Vagina (tissue), 2 donors: ENCODE measurements around the gene PDXP. TPM values are rescaled to one million over a fixed set of nuclear protein-coding genes. Genes with fewer than 3 reads are reported as not detected.
A peak's percentile ranks its signal among the peaks of the same experiment; 100 is the strongest.
"Not testable (repeated sequence)": the region's sequence is repeated elsewhere in the genome, so short reads cannot be mapped to it uniquely, and the experiment has no call there.

Experiments
- DNase-seq, 2 donors: peaks; one replicate each; pipeline ENCODE4 v3.0.0-alpha.2; 2017; ENCODE audit errors: extremely low spot score in 2 of 2
- H3K27ac ChIP-seq: fragments of 200-600 bp; sonication (generic); one replicate; pipeline ENCODE4 v1.5.1; 2019
- H3K27me3 ChIP-seq: fragments of 200-600 bp; sonication (generic); one replicate; pipeline ENCODE4 v1.5.1; 2019
- H3K36me3 ChIP-seq, 2 donors: fragments of 200-600 bp; sonication (generic); one replicate each; pipeline ENCODE4 v1.5.1; 2017 to 2019
- H3K4me1 ChIP-seq: fragments of 200-600 bp; sonication (generic); one replicate; pipeline ENCODE4 v1.5.1; 2019
- H3K4me3 ChIP-seq, 2 donors: fragments of 200-600 bp; sonication (generic); 1 replicate in 1 of 2; 2 replicates in 1 of 2; pipeline ENCODE4 v1.5.1; 2016 to 2019
- H3K9me3 ChIP-seq: fragments of 200-600 bp; sonication (generic); one replicate; pipeline ENCODE4 v1.5.1; 2019
- CTCF ChIP-seq, 3 experiments: fragments of 450-650 bp in 2 of 3; fragments of 200-600 bp in 1 of 3; sonication (generic) in 1 of 3; IDR thresholded peaks; one replicate each; pipeline ENCODE4 v1.5.1; 2017 to 2019; ENCODE audit warnings: antibody characterized with exemption in 3 of 3, mild to moderate bottlenecking in 2 of 3, moderate library complexity in 2 of 3
- POLR2A ChIP-seq, 2 donors: fragments of 450-650 bp; IDR thresholded peaks; one replicate each; pipeline ENCODE4 v1.6.1; 2017; ENCODE audit warnings: antibody characterized with exemption in 2 of 2, mild to moderate bottlenecking in 2 of 2, moderate library complexity in 2 of 2
- POLR2AphosphoS5 ChIP-seq, 2 donors: sonication (generic); formaldehyde crosslinking; IDR thresholded peaks; one replicate each; pipeline ENCODE4 v1.9.0; 2017; ENCODE audit warnings: antibody characterized with exemption in 2 of 2, mild to moderate bottlenecking in 2 of 2, low read depth in 1 of 2; ENCODE audit not compliant: insufficient read depth in 1 of 2
- intact Hi-C: fragments of 100-400 bp; cut with DNase I; formaldehyde crosslinking; loops from one replicate; pipeline ENCODE4 v1.15.1; 2023
- total RNA-seq: library from RNA; depleted of rRNA; stranded (reverse); fragments of >200 nt; gene quantifications from one replicate; pipeline ENCODE4 v1.2.3, GENCODE V29; 2016

PDXP gene
- total RNA-seq, 1 donor from 2014 or later: 6.4 TPM

- Histone ChIP-seq H3K4me3 (no peak overlapping the region), H3K9me3 (no peaks in the 10 kb centered on the region), H3K36me3 (peaks cover 0 to 19% of the 10 kb centered on the region in 2 donors), H3K27ac (no peak overlapping the region), H3K27me3 (no peaks in the 10 kb centered on the region), H3K4me1 (peaks cover 13% of the 10 kb centered on the region)
- intact Hi-C loops: loop anchor here (10.0 kb wide), 1 partner anchor 147 kb away; no protein-coding TSS in a partner anchor
- DNase-seq: no peak
- TF ChIP-seq POLR2AphosphoS5 (IDR thresholded peaks at IDR 0.05; ENCODE audit: insufficient read depth in 1 of 2, low read depth in 1 of 2) (no peak), CTCF (IDR thresholded peaks at IDR 0.05) (no peak), POLR2A (IDR thresholded peaks at IDR 0.05) (no peak)
Observed at GRCh38 chr22:37647317-37647716, 11.2 kb upstream of the PDXP start.

- Histone ChIP-seq H3K9me3 (no peaks in the 10 kb centered on the region), H3K27ac (no peak overlapping the region), H3K36me3 (peaks cover 0 to 26% of the 10 kb centered on the region in 2 donors), H3K4me3 (no peak overlapping the region), H3K27me3 (no peaks in the 10 kb centered on the region), H3K4me1 (peaks cover 7% of the 10 kb centered on the region)
- TF ChIP-seq CTCF (IDR thresholded peaks at IDR 0.05) (no peak), POLR2AphosphoS5 (IDR thresholded peaks at IDR 0.05; ENCODE audit: insufficient read depth in 1 of 2, low read depth in 1 of 2) (peak in 1 of 2 donors; percentile 48), POLR2A (IDR thresholded peaks at IDR 0.05) (no peak)
- intact Hi-C loops: loop anchor here (10.0 kb wide), 1 partner anchor 147 kb away; no protein-coding TSS in a partner anchor
- DNase-seq: no peak
Observed at GRCh38 chr22:37647928-37648327, 10.6 kb upstream of the PDXP start.

GRCh38 chr22:37650463-37651136 lies 7.9 kb upstream of the PDXP start:
- no peak overlapping the region for H3K27ac ChIP-seq
- no peak overlapping the region for H3K4me3 ChIP-seq
- H3K27me3 ChIP-seq: no peaks in the 10 kb centered on the region
- intact Hi-C loops: no loop called here
- no peaks in the 10 kb centered on the region for H3K9me3 ChIP-seq
- peaks cover 0 to 41% of the 10 kb centered on the region in 2 donors for H3K36me3 ChIP-seq
- TF ChIP-seq POLR2AphosphoS5 (IDR thresholded peaks at IDR 0.05; ENCODE audit: insufficient read depth in 1 of 2, low read depth in 1 of 2): no peak
- TF ChIP-seq CTCF (IDR thresholded peaks at IDR 0.05): no peak
- no peak for TF ChIP-seq POLR2A (IDR thresholded peaks at IDR 0.05)
- no peak for DNase-seq
- H3K4me1 ChIP-seq: no peaks in the 10 kb centered on the region

GRCh38 chr22:37654563-37655251 lies 3.8 kb upstream of the PDXP start:
- Histone ChIP-seq H3K27ac (no peak overlapping the region), H3K9me3 (no peaks in the 10 kb centered on the region), H3K27me3 (no peaks in the 10 kb centered on the region), H3K36me3 (peaks cover 0 to 41% of the 10 kb centered on the region in 2 donors), H3K4me1 (peaks cover 14% of the 10 kb centered on the region), H3K4me3 (no peak overlapping the region)
- TF ChIP-seq CTCF (IDR thresholded peaks at IDR 0.05) (no peak), POLR2A (IDR thresholded peaks at IDR 0.05) (no peak), POLR2AphosphoS5 (IDR thresholded peaks at IDR 0.05; ENCODE audit: insufficient read depth in 1 of 2, low read depth in 1 of 2) (no peak)
- intact Hi-C loops: no loop called here
- DNase-seq: no peak

- no peaks in the 10 kb centered on the region for H3K27me3 ChIP-seq
- H3K9me3 ChIP-seq: no peaks in the 10 kb centered on the region
- peaks cover 19% of the 10 kb centered on the region for H3K4me1 ChIP-seq
- DNase-seq: no peak
- intact Hi-C loops: no loop called here
- peaks cover 0 to 36% of the 10 kb centered on the region in 2 donors for H3K36me3 ChIP-seq
- no peak overlapping the region for H3K27ac ChIP-seq
- H3K4me3 ChIP-seq: no peak overlapping the region
- no peak for TF ChIP-seq CTCF (IDR thresholded peaks at IDR 0.05)
- no peak for TF ChIP-seq POLR2A (IDR thresholded peaks at IDR 0.05)
Observed at GRCh38 chr22:37655252-37655563, 3.3 kb upstream of the PDXP start.

- Histone ChIP-seq H3K36me3 (peaks cover 0 to 23% of the 10 kb centered on the region in 2 donors), H3K4me1 (peaks cover 33% of the 10 kb centered on the region)
- DNase-seq, H3K27ac ChIP-seq, H3K4me3 ChIP-seq, H3K9me3 ChIP-seq, intact Hi-C loops, H3K27me3 ChIP-seq: not testable (repeated sequence)
Observed at GRCh38 chr22:37656583-37656982, 1.9 kb upstream of the PDXP start.
